ENCODE data around the gene CD59. TPM values are rescaled to one million over a fixed set of nuclear protein-coding genes. Genes with fewer than 3 reads are reported as not detected.
"Not testable (repeated sequence)": the region's sequence is repeated elsewhere in the genome, so short reads cannot be mapped to it uniquely, and the experiment has no call there.

The CD59 gene
- total and polyA plus RNA-seq, 7 experiments from 2014 or later, result 23.3 to 152 (median 69.6) TPM

DNA sequence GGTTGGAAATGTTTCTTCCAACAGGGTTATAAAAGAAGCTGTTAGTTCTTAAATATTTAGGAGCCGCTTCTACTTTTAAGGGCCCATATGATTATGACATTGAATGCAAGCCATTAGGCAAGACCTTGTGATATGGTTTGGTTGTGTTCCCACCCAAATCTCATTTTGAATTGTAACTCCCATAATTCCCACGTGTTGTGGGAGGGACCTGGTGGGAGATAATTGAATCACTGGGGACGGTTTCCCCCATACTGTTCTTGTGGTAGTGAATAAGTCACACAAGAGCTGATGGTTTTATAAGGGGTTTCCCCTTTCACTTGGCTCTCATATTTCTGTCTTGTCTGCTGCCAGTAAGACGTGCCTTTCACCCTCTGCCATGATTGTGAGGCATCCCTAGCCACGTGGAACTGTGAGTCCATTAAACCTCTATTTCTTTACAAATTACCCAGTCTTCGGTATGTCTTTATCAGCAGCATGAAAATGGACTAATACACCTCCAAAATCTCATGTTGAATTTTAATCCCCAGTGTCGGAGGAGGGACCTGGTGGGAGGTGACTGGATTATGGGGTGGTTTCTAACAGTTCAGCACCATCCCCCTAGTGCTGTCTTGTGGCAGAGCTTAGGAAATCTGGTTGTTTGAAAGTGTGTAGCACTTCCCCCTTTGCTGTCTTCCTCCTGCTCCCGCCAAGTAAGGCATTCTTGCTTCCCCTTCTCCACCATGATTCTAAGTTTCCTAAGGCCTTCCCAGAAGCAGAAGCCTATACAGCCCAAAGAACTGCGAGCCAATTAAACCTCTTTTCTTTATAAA, 4.3 kb downstream of the CD59 start:
- H3K36me3 ChIP-seq (ENCODE audit: control insufficient read depth in 2 of 3, insufficient read depth in 3 of 3, low read length in 3 of 3), result peaks cover 0 to 7% (median 0%) of the 10 kb centered on the region in 3 experiments
- Mint-ChIP-seq H3K27ac (peak overlapping the region in 1 of 9 donors; percentile 20), H3K36me3 (peaks cover 0 to 34% (median 0%) of the 10 kb centered on the region in 5 donors), H3K27me3 (peaks cover 0 to 2% (median 0%) of the 10 kb centered on the region in 5 donors), H3K9me3 (no peaks in the 10 kb centered on the region), H3K4me3 (peak overlapping the region in 1 of 10 donors; percentile 23), H3K4me1 (peaks cover 29 to 60% (median 41%) of the 10 kb centered on the region in 7 donors)
- H3K4me3 ChIP-seq (ENCODE audit: low read length), result no peak overlapping the region
- DNase-seq, result peak in 1 of 9 donors; percentile 30
- CTCF ChIA-PET, result no interaction called here
- no peaks in the 10 kb centered on the region for H3K27me3 ChIP-seq (ENCODE audit: control insufficient read depth in 2 of 2, insufficient read depth in 2 of 2, low read length in 2 of 2)
- intact Hi-C loops (cut with micrococcal nuclease), result loop anchor here in 1 of 2 donors (10.0 kb wide), 1 partner anchor 623 kb away; the partner anchor contains the start of gene ABTB2
- no peaks in the 10 kb centered on the region for H3K9me3 ChIP-seq (ENCODE audit: control insufficient read depth in 2 of 3, low read length in 3 of 3)
- POLR2A ChIA-PET, result no interaction called here
- peaks cover 9 to 17% of the 10 kb centered on the region in 2 donors for H3K4me1 ChIP-seq (ENCODE audit: control insufficient read depth in 2 of 2, insufficient read depth in 2 of 2, low read length in 2 of 2)
- H3K27ac ChIP-seq (ENCODE audit: low read depth, low read length), result no peak overlapping the region
- no peak for ATAC-seq

DNA sequence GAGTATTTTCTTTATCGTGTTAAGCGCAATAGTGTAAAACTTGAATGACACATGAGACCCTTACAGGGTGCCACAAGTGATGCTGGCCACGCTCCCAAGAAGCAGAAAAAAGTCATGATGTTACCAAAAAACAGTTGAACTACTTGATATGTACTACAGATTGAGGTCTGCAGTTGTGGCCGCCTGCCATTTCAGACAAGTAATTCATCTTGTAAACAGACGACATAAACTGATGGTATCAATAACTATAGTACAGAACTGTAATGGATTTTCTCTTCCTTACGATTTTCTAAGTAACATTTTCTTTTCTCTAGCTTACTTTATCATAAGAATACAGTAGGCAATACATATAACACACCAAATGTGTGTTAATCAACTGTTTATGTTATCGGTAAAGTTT, 5.5 kb downstream of the CD59 start:
- ChIA-PET CTCF (no interaction called here), POLR2A (interaction anchor here (1.1 kb wide), 1 partner anchor 43 kb away, joined by 3 read pairs; no protein-coding TSS in a partner anchor)
- no peaks in the 10 kb centered on the region for H3K9me3 Mint-ChIP-seq
- intact Hi-C loops (cut with micrococcal nuclease), result loop anchor here in 1 of 2 donors (10.0 kb wide), 1 partner anchor 624 kb away; the partner anchor contains the start of gene ABTB2
- H3K27me3 ChIP-seq (ENCODE audit: control insufficient read depth in 2 of 2, insufficient read depth in 2 of 2, low read length in 2 of 2), result no peaks in the 10 kb centered on the region
- peaks cover 0 to 3% (median 0%) of the 10 kb centered on the region in 3 experiments for H3K36me3 ChIP-seq (ENCODE audit: control insufficient read depth in 2 of 3, insufficient read depth in 3 of 3, low read length in 3 of 3)
- peaks cover 40 to 66% (median 47%) of the 10 kb centered on the region in 7 donors for H3K4me1 Mint-ChIP-seq
- ATAC-seq, result no peak
- no peaks in the 10 kb centered on the region for H3K9me3 ChIP-seq (ENCODE audit: control insufficient read depth in 2 of 3, low read length in 3 of 3)
- peaks cover 0 to 34% (median 0%) of the 10 kb centered on the region in 5 donors for H3K36me3 Mint-ChIP-seq
- no peak overlapping the region for H3K27ac ChIP-seq (ENCODE audit: low read depth, low read length)
- H3K4me1 ChIP-seq (ENCODE audit: control insufficient read depth in 2 of 2, insufficient read depth in 2 of 2, low read length in 2 of 2), result peaks cover 9 to 17% of the 10 kb centered on the region in 2 donors
- H3K27me3 Mint-ChIP-seq, result no peaks in the 10 kb centered on the region
- H3K27ac Mint-ChIP-seq, result no peak overlapping the region
- no peak overlapping the region for H3K4me3 ChIP-seq (ENCODE audit: low read length)
- H3K4me3 Mint-ChIP-seq, result no peak overlapping the region
- no peak for DNase-seq

- ATAC-seq; H3K4me3 ChIP-seq (ENCODE audit: low read length); H3K4me1 ChIP-seq (ENCODE audit: control insufficient read depth in 2 of 2, insufficient read depth in 2 of 2, low read length in 2 of 2); H3K27me3 Mint-ChIP-seq; H3K36me3 ChIP-seq (ENCODE audit: control insufficient read depth in 2 of 3, insufficient read depth in 3 of 3, low read length in 3 of 3); H3K9me3 Mint-ChIP-seq; H3K9me3 ChIP-seq (ENCODE audit: control insufficient read depth in 2 of 3, low read length in 3 of 3); H3K4me3 Mint-ChIP-seq; DNase-seq; POLR2A ChIA-PET; H3K27ac ChIP-seq (ENCODE audit: low read depth, low read length); intact Hi-C loops (cut with micrococcal nuclease); CTCF ChIA-PET; H3K27me3 ChIP-seq (ENCODE audit: control insufficient read depth in 2 of 2, insufficient read depth in 2 of 2, low read length in 2 of 2): not testable (repeated sequence)
- H3K27ac Mint-ChIP-seq, result peak overlapping the region in 1 of 9 donors; percentile 38
- peaks cover 36 to 66% (median 51%) of the 10 kb centered on the region in 7 donors for H3K4me1 Mint-ChIP-seq
- H3K36me3 Mint-ChIP-seq, result peaks cover 0 to 32% (median 0%) of the 10 kb centered on the region in 5 donors
Measured at GRCh38 chr11:33729072-33729664, 7.1 kb downstream of the CD59 start.

- H3K9me3 ChIP-seq (ENCODE audit: control insufficient read depth in 2 of 3, low read length in 3 of 3); H3K36me3 ChIP-seq (ENCODE audit: control insufficient read depth in 2 of 3, insufficient read depth in 3 of 3, low read length in 3 of 3); H3K4me1 ChIP-seq (ENCODE audit: control insufficient read depth in 2 of 2, insufficient read depth in 2 of 2, low read length in 2 of 2); H3K9me3 Mint-ChIP-seq; CTCF ChIA-PET; H3K4me3 Mint-ChIP-seq; H3K27ac Mint-ChIP-seq; H3K4me3 ChIP-seq (ENCODE audit: low read length); ATAC-seq; H3K27ac ChIP-seq (ENCODE audit: low read depth, low read length); intact Hi-C loops (cut with micrococcal nuclease); H3K27me3 Mint-ChIP-seq; H3K27me3 ChIP-seq (ENCODE audit: control insufficient read depth in 2 of 2, insufficient read depth in 2 of 2, low read length in 2 of 2); DNase-seq: not testable (repeated sequence)
- POLR2A ChIA-PET, result interaction anchor here (0.9 kb wide), 1 partner anchor 9 kb away, joined by 3 read pairs; no protein-coding TSS in a partner anchor
- Mint-ChIP-seq H3K36me3 (peaks cover 0 to 27% (median 0%) of the 10 kb centered on the region in 5 donors), H3K4me1 (peaks cover 36 to 62% (median 45%) of the 10 kb centered on the region in 7 donors)
Measured at GRCh38 chr11:33727539-33727938, 8.7 kb downstream of the CD59 start.

GRCh38 chr11:33725496-33725895, 10.7 kb downstream of the CD59 start:
- no peak for ATAC-seq

GRCh38 chr11:33724644-33725035, 11.6 kb downstream of the CD59 start:
- no peak overlapping the region for H3K4me3 ChIP-seq (ENCODE audit: low read length)
- ChIA-PET CTCF (interaction anchor here (1.0 kb wide), 1 partner anchor 10 kb away, joined by 3 read pairs; no protein-coding TSS in a partner anchor), POLR2A (no interaction called here)
- peak; percentile 45 for ATAC-seq
- H3K4me1 Mint-ChIP-seq, result peaks cover 28 to 61% (median 37%) of the 10 kb centered on the region in 7 donors
- H3K4me1 ChIP-seq (ENCODE audit: control insufficient read depth in 2 of 2, insufficient read depth in 2 of 2, low read length in 2 of 2), result no peaks in the 10 kb centered on the region
- H3K36me3 Mint-ChIP-seq, result peaks cover 9 to 27% (median 13%) of the 10 kb centered on the region in 5 donors
- H3K27ac Mint-ChIP-seq, result peak overlapping the region in 3 of 9 donors; percentile 11 to 52 (median 25)
- no peaks in the 10 kb centered on the region for H3K27me3 ChIP-seq (ENCODE audit: control insufficient read depth in 2 of 2, insufficient read depth in 2 of 2, low read length in 2 of 2)
- H3K27ac ChIP-seq (ENCODE audit: low read depth, low read length), result no peak overlapping the region
- intact Hi-C loops (cut with micrococcal nuclease), result no loop called here
- peaks cover 0 to 32% (median 0%) of the 10 kb centered on the region in 3 experiments for H3K36me3 ChIP-seq (ENCODE audit: control insufficient read depth in 2 of 3, insufficient read depth in 3 of 3, low read length in 3 of 3)
- H3K4me3 Mint-ChIP-seq, result peak overlapping the region in 1 of 10 donors; percentile 1
- no peaks in the 10 kb centered on the region for H3K9me3 ChIP-seq (ENCODE audit: control insufficient read depth in 2 of 3, low read length in 3 of 3)
- no peak for DNase-seq
- H3K27me3 Mint-ChIP-seq, result no peaks in the 10 kb centered on the region
- no peaks in the 10 kb centered on the region for H3K9me3 Mint-ChIP-seq

More at GRCh38 chr11:33725496-33725895, 10.7 kb downstream of the CD59 start:
- POLR2A ChIA-PET, result no interaction called here
- H3K9me3 ChIP-seq (ENCODE audit: control insufficient read depth in 2 of 3, low read length in 3 of 3), result no peaks in the 10 kb centered on the region
- no peaks in the 10 kb centered on the region for H3K4me1 ChIP-seq (ENCODE audit: control insufficient read depth in 2 of 2, insufficient read depth in 2 of 2, low read length in 2 of 2)
- H3K4me1 Mint-ChIP-seq, result peaks cover 29 to 61% (median 37%) of the 10 kb centered on the region in 7 donors
- no peaks in the 10 kb centered on the region for H3K27me3 ChIP-seq (ENCODE audit: control insufficient read depth in 2 of 2, insufficient read depth in 2 of 2, low read length in 2 of 2)
- no peaks in the 10 kb centered on the region for H3K27me3 Mint-ChIP-seq
- peaks cover 4 to 24% (median 10%) of the 10 kb centered on the region in 5 donors for H3K36me3 Mint-ChIP-seq
- H3K27ac Mint-ChIP-seq, result no peak overlapping the region
- no peak overlapping the region for H3K4me3 ChIP-seq (ENCODE audit: low read length)
- no peak overlapping the region for H3K4me3 Mint-ChIP-seq
- CTCF ChIA-PET, result no interaction called here
- H3K27ac ChIP-seq (ENCODE audit: low read depth, low read length), result no peak overlapping the region
- H3K36me3 ChIP-seq (ENCODE audit: control insufficient read depth in 2 of 3, insufficient read depth in 3 of 3, low read length in 3 of 3), result peaks cover 0 to 26% (median 0%) of the 10 kb centered on the region in 3 experiments
- no peaks in the 10 kb centered on the region for H3K9me3 Mint-ChIP-seq
- no peak for DNase-seq
- intact Hi-C loops (cut with micrococcal nuclease), result no loop called here
